Nephron progenitor cell (in vitro differentiated cells): ENCODE data around the gene NCDN.

Experiments used
- DNase-seq: peaks from one replicate; pipeline ENCODE4 v3.0.0; 2021
- H3K27ac Mint-ChIP-seq: 2 replicates; pipeline ENCODE4 v1.8.0; 2021; ENCODE audit warnings: mild to moderate bottlenecking, moderate library complexity, mixed read lengths
- H3K27me3 Mint-ChIP-seq: 2 replicates; pipeline ENCODE4 v1.8.0; 2021; ENCODE audit warnings: mild to moderate bottlenecking, low read depth, mixed read lengths; ENCODE audit not compliant: poor library complexity
- H3K36me3 Mint-ChIP-seq: 2 replicates; pipeline ENCODE4 v1.8.0; 2021; ENCODE audit warnings: low read depth, mixed read lengths
- H3K4me1 Mint-ChIP-seq: 2 replicates; pipeline ENCODE4 v1.8.0; 2021; ENCODE audit warnings: mixed read lengths
- H3K4me3 Mint-ChIP-seq: 2 replicates; pipeline ENCODE4 v1.8.0; 2021; ENCODE audit warnings: mild to moderate bottlenecking, moderate library complexity, mixed read lengths
- H3K9me3 Mint-ChIP-seq: 2 replicates; pipeline ENCODE4 v1.8.0; 2021; ENCODE audit warnings: mild to moderate bottlenecking, moderate library complexity, mixed read lengths
- TF ChIP-seq, protein P1 (sequence below): fragments of 200-600 bp; sonication (generic); IDR thresholded peaks from 2 replicates; pipeline ENCODE4 v1.5.0; 2021; ENCODE audit warnings: antibody characterized with exemption

Gene NCDN

DNA sequence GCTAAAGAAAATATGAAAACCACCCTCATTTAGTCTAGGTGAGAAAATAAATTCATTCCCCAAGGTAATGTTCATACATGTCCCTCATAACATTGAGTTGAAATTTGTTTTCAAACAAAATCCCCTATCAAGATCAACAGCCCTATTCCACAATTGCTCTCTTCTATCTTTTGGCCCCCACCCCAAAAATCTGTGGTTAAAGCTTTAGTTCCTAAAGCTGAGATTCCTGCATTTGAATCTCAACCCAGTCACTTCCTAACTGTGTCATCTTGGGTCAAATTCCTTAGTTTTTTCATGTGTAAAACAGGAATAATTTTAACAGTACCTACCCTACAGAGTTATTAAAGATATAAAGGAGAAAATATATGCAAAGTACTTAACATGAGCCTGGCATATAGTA is 22.4 kb upstream of the NCDN start:
- H3K4me1 Mint-ChIP-seq = peaks cover 35% of the 10 kb centered on the region
- no peak overlapping the region for H3K27ac Mint-ChIP-seq
- peaks cover 55% of the 10 kb centered on the region for H3K36me3 Mint-ChIP-seq
- H3K9me3 Mint-ChIP-seq = peaks cover 25% of the 10 kb centered on the region
- DNase-seq = no peak
- H3K4me3 Mint-ChIP-seq = no peak overlapping the region
- TF ChIP-seq, protein P1, sequence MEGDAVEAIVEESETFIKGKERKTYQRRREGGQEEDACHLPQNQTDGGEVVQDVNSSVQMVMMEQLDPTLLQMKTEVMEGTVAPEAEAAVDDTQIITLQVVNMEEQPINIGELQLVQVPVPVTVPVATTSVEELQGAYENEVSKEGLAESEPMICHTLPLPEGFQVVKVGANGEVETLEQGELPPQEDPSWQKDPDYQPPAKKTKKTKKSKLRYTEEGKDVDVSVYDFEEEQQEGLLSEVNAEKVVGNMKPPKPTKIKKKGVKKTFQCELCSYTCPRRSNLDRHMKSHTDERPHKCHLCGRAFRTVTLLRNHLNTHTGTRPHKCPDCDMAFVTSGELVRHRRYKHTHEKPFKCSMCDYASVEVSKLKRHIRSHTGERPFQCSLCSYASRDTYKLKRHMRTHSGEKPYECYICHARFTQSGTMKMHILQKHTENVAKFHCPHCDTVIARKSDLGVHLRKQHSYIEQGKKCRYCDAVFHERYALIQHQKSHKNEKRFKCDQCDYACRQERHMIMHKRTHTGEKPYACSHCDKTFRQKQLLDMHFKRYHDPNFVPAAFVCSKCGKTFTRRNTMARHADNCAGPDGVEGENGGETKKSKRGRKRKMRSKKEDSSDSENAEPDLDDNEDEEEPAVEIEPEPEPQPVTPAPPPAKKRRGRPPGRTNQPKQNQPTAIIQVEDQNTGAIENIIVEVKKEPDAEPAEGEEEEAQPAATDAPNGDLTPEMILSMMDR = no peak
- H3K27me3 Mint-ChIP-seq = peaks cover 3% of the 10 kb centered on the region

DNA sequence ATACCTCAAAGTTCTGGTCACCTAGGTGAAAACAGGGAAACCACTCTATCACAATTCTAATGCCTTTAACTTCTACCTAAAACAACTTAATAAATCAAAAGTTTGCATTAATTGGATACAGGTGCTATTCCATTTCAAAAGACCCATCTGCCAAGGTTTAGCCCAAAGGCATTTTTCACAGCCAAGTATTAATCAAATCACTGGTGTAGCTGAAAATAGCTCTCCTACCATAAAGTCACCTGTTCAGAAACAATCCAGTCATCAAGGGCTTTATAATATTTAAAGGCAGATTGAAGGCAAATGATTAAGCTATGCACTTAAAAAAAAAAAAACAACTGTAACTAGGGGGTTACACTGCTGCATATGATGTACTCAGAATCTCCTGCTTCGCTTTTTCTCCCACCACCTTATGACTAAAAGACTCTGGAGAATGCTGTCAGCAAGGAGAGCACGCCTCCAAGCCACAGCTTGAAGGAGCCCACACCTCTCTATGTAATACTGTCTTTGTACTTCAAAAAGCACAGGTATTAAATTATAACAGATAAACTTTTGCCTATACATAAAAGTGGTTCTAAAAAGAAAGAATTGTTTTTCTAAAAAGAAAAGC is 20.9 kb upstream of the NCDN start:
- Mint-ChIP-seq H3K9me3 (peaks cover 11% of the 10 kb centered on the region), H3K27ac (peak overlapping the region; percentile 32), H3K4me1 (peaks cover 39% of the 10 kb centered on the region), H3K27me3 (no peaks in the 10 kb centered on the region), H3K4me3 (no peak overlapping the region), H3K36me3 (peaks cover 44% of the 10 kb centered on the region)
- TF ChIP-seq, protein P1 = no peak
- DNase-seq = no peak

DNA sequence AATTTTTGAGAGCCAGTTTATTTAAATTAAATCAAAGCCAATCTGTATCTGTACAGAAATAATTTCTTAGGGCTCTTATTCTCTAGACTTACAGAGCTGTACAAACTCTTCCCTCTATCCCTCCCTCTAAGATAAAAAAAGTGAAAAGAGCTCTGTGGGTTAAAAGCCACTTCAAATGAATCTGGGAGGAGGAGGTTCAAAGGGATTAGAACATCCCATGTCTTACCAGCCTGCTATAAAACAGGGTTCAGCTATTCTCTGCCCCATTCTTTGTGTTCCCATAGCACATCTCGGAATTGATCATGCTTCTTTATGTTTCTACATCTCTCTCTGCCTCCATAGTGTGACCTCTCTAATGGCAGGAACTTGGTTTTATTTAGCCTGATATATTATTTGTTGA is 19.8 kb upstream of the NCDN start:
- no peak for DNase-seq
- Mint-ChIP-seq H3K4me1 (peaks cover 39% of the 10 kb centered on the region), H3K9me3 (peaks cover under 1% of the 10 kb centered on the region), H3K27ac (no peak overlapping the region), H3K36me3 (peaks cover 40% of the 10 kb centered on the region), H3K27me3 (no peaks in the 10 kb centered on the region), H3K4me3 (no peak overlapping the region)
- TF ChIP-seq, protein P1 = no peak

DNA sequence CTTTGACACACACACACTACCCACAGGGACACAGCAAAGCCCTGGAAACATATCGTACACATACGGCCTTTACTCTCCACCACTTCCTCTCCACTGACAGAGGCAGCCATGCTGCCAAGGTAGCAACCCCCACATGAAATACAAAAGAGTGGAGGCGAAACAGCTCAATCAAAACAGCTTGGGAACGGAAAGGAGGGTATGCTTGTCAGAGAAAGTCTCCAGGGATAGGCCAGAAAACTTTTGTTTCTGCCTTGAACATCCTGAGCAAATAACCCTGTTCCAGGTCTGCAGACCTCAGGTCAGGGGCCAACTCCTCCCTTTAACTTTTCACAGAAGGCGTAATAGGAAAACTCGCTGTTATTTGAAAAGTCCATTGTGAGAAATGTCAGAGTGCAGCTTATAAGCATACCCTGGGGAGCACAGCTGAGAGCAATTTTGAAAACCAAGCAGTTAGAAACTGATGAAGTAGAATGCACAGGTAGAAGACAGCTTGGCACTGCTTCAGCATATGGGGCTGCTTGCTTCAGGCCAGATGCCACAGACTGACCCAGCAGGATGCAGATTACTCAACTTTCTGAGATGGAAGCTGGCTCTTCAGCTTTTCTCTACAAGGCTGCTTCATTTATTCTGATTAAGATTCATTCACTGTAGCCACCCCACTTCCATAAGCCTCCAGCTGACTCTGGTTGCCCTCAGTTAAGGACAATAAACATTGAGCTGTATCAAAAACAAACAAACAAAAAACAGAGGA is 18.4 kb upstream of the NCDN start:
- Mint-ChIP-seq H3K36me3 (peaks cover 30% of the 10 kb centered on the region), H3K27me3 (no peaks in the 10 kb centered on the region), H3K4me1 (peaks cover 45% of the 10 kb centered on the region), H3K9me3 (no peaks in the 10 kb centered on the region), H3K4me3 (no peak overlapping the region), H3K27ac (peak overlapping the region; percentile 88)
- DNase-seq = no peak
- TF ChIP-seq, protein P1 = no peak

DNA sequence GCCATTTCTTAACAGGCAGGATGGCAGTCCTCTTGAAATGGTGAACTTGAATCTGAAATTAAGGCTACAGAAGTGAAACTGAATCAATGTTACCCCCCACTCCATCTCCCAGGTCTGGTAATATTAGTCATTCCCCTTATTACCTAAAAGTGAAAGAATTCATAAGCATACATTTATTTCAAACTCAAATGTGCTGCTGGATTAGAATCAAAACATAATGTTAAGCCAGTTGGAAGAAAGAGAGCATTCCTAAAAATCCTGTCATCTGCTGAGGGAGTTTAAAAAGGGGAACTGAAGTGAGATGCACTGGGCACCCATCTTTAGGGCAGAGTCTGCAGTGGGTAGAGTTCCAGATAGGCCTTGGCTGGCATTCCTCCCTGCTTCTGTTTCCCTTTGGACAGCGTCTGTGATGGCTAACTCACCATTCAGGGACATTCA is 17.8 kb upstream of the NCDN start:
- no peaks in the 10 kb centered on the region for H3K9me3 Mint-ChIP-seq
- TF ChIP-seq, protein P1 = no peak
- peak overlapping the region; percentile 88 for H3K27ac Mint-ChIP-seq
- no peak overlapping the region for H3K4me3 Mint-ChIP-seq
- peaks cover 48% of the 10 kb centered on the region for H3K4me1 Mint-ChIP-seq
- H3K36me3 Mint-ChIP-seq = peaks cover 29% of the 10 kb centered on the region
- H3K27me3 Mint-ChIP-seq = no peaks in the 10 kb centered on the region
- no peak for DNase-seq
